Uterus (tissue), 2 donors: Measurements from ENCODE around the gene GTF3C4.

Source experiments
- POLR2A ChIP-seq, 2 donors: fragments of 450-650 bp; IDR thresholded peaks; one replicate each; pipeline ENCODE4 v1.6.1; 2016; ENCODE audit warnings: antibody characterized with exemption in 2 of 2, mild to moderate bottlenecking in 1 of 2, moderate library complexity in 1 of 2
- TF ChIP-seq, protein P1 (sequence below), 4 experiments: fragments of 200-600 bp in 2 of 4; fragments of 450-650 bp in 2 of 4; sonication (generic) in 2 of 4; IDR thresholded peaks; one replicate each; pipeline ENCODE4 v1.5.1; 2016 to 2019; ENCODE audit warnings: antibody characterized with exemption in 4 of 4, mild to moderate bottlenecking in 2 of 4, moderate library complexity in 1 of 4

DNA sequence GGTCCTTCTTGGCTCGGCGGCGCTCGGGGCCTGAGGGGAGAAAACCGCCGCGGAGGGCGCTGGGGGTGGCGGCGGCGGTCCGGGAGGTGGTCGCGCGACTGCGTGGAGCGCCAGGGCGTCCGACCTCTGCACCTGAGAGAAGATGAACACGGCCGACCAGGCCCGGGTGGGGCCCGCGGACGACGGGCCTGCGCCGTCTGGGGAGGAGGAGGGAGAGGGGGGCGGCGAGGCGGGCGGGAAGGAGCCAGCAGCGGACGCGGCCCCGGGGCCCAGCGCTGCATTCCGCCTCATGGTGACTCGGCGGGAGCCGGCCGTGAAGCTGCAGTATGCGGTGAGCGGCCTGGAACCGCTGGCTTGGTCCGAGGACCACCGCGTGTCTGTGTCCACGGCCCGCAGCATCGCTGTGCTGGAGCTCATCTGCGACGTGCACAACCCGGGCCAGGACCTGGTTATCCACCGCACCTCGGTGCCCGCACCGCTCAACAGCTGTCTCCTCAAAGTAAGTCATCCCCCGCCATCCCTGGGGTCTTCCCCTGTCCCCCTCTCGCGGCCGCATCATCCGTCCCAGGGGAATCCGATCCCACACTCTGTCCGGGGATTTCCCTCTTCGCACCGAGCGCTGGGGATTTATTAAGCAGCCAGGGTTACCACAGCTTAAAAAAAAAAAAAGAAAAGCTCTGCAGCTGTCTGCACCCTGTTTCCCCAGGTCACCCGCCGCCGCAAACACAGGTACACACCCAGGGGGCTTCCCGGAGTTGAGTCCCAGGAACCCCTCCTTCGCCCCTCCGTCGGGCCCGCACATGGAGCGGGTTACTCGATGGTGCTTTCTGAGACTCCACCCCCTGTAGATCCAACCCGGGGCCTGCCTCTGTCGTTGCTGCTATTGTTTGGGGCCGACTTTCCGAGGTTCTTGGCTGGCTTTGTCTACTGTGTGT lies at the start of gene GTF3C4:
- TF ChIP-seq POLR2A (IDR thresholded peaks at IDR 0.05), result no peak
- TF ChIP-seq, protein P1, sequence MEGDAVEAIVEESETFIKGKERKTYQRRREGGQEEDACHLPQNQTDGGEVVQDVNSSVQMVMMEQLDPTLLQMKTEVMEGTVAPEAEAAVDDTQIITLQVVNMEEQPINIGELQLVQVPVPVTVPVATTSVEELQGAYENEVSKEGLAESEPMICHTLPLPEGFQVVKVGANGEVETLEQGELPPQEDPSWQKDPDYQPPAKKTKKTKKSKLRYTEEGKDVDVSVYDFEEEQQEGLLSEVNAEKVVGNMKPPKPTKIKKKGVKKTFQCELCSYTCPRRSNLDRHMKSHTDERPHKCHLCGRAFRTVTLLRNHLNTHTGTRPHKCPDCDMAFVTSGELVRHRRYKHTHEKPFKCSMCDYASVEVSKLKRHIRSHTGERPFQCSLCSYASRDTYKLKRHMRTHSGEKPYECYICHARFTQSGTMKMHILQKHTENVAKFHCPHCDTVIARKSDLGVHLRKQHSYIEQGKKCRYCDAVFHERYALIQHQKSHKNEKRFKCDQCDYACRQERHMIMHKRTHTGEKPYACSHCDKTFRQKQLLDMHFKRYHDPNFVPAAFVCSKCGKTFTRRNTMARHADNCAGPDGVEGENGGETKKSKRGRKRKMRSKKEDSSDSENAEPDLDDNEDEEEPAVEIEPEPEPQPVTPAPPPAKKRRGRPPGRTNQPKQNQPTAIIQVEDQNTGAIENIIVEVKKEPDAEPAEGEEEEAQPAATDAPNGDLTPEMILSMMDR (IDR thresholded peaks at IDR 0.05), result no peak
